ENCODE results near the gene RTN3. TPM values are rescaled to one million over a fixed set of nuclear protein-coding genes. Genes with fewer than 3 reads are reported as not detected.

RTN3 gene
- total RNA-seq, 1 donor, result 108 TPM

DNA sequence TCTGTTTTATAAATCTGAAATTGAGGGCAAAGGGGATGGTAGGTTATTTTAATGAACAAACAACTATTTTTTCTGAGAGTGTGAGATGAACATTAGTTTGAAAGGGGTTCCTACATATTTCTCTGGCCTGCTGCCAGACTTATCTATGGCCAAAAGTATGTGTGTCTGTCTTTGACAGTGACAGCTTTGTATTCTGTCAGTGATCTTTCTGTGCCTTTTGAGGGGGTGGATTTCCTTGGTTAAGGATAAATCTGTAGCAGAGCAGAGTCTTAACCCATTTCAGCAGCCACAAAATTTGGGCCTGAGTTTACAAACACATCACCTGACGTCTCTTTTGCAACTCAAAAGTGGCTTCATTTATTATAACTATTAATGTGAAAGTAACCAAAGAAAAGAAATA lies 56.4 kb downstream of the RTN3 start:
- Histone ChIP-seq H3K79me2 (ENCODE audit: insufficient read depth, low read length) (peaks cover 20% of the 10 kb centered on the region), H3K4me1 (ENCODE audit: insufficient read depth, low read length) (no peaks in the 10 kb centered on the region), H3K27ac (ENCODE audit: low read depth, low read length) (no peak overlapping the region), H3K27me3 (ENCODE audit: insufficient read depth, low read length) (no peaks in the 10 kb centered on the region), H3K4me3 (ENCODE audit: insufficient read depth, low read length) (no peak overlapping the region), H3K4me2 (ENCODE audit: insufficient read depth, low read length) (no peak overlapping the region), H2AFZ (ENCODE audit: low read length) (no peak overlapping the region), H3K9me3 (ENCODE audit: low read depth, low read length) (no peaks in the 10 kb centered on the region), H4K20me1 (ENCODE audit: insufficient read depth, low read length) (peaks cover 6% of the 10 kb centered on the region), H3K36me3 (ENCODE audit: insufficient read depth, low read length) (no peaks in the 10 kb centered on the region)
- DNase-seq (ENCODE audit: insufficient read length, low spot score, missing footprints), result no peak
- TF ChIP-seq, protein P1, sequence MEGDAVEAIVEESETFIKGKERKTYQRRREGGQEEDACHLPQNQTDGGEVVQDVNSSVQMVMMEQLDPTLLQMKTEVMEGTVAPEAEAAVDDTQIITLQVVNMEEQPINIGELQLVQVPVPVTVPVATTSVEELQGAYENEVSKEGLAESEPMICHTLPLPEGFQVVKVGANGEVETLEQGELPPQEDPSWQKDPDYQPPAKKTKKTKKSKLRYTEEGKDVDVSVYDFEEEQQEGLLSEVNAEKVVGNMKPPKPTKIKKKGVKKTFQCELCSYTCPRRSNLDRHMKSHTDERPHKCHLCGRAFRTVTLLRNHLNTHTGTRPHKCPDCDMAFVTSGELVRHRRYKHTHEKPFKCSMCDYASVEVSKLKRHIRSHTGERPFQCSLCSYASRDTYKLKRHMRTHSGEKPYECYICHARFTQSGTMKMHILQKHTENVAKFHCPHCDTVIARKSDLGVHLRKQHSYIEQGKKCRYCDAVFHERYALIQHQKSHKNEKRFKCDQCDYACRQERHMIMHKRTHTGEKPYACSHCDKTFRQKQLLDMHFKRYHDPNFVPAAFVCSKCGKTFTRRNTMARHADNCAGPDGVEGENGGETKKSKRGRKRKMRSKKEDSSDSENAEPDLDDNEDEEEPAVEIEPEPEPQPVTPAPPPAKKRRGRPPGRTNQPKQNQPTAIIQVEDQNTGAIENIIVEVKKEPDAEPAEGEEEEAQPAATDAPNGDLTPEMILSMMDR (IDR thresholded peaks at IDR 0.05; ENCODE audit: extremely low read depth, low read depth, low read length), result no peak

DNA sequence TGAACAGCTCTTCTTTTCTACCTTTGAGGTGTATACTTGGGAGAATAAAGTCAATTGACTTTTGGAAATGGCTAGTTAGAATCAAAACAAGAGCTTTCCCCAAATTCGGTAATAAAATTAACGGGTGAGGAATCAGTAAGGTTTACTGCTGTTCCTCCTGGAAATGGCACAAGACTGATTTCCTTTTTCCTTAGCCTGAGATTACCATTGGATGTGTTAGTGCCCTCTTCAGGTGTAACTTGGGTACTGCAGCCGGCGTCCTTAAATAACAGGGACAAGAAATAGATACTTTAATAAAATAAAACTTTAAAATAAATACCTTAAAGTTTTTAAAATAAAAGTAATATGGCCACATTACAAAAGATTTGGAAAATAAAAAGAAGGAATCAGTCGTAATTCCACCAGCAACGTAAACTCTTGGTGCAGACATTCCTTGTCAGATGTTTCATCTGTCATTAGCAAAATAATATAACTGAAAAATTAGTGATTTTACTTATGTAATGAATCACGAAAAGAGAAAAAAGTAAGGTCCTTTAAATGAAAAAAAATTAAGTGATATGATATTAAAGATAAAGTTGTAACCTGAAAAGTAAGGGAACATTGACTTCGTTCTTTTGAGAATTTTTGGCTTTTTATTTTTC lies 57.5 kb downstream of the RTN3 start:
- Histone ChIP-seq H3K27ac (ENCODE audit: low read depth, low read length) (no peak overlapping the region), H3K27me3 (ENCODE audit: insufficient read depth, low read length) (no peaks in the 10 kb centered on the region), H4K20me1 (ENCODE audit: insufficient read depth, low read length) (peaks cover 6% of the 10 kb centered on the region), H2AFZ (ENCODE audit: low read length) (no peak overlapping the region), H3K9me3 (ENCODE audit: low read depth, low read length) (no peaks in the 10 kb centered on the region), H3K4me2 (ENCODE audit: insufficient read depth, low read length) (peak overlapping the region; percentile 33), H3K79me2 (ENCODE audit: insufficient read depth, low read length) (peaks cover 22% of the 10 kb centered on the region), H3K36me3 (ENCODE audit: insufficient read depth, low read length) (no peaks in the 10 kb centered on the region), H3K4me3 (ENCODE audit: insufficient read depth, low read length) (no peak overlapping the region), H3K4me1 (ENCODE audit: insufficient read depth, low read length) (no peaks in the 10 kb centered on the region)
- TF ChIP-seq, protein P1 (IDR thresholded peaks at IDR 0.05; ENCODE audit: extremely low read depth, low read depth, low read length), result peak; percentile 94
- DNase-seq (ENCODE audit: insufficient read length, low spot score, missing footprints), result peak; percentile 47

DNA sequence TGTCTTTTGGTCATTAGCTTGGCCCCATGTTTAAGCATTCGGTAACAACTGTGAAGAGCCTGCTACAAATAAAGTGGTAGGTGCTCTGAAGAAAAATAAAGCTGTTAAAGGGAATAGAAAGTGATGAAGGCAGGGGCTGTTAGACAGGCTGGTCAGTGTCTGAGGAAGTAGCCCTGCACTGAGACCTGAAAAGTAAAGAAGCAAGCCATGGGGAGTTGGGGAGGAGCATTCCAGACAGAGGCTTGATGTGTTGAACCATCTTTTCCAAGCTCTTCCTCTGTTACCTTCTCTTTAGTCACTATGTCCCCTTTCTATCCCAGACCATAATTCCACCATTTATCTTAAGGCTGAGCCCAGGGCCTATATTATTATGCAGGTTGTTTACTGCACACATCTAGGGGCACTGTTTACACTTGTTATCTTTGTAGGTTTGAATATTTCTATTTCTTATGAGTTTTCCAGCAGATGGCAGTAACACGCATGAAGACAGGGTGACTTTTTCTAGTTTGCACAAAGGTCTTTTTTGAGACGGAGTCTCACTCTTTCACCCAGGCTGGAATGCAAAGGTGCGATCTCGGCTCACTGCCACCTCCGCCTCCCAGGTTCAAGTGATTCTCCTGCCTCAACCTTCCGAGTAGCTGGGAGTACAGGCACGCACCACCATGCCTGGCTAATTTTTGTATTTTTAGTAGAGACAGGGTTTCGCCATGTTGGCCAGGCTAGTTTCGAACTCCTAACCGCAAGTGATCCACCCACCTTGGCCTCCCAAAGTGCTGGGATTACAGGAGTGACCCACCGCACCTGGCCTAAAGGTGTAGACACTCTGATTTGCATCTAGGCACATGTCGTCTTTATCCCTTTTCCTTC lies 64.2 kb downstream of the RTN3 start:
- DNase-seq (ENCODE audit: insufficient read length, low spot score, missing footprints), result no peak
- Histone ChIP-seq H4K20me1 (ENCODE audit: insufficient read depth, low read length) (peaks cover 19% of the 10 kb centered on the region), H3K27ac (ENCODE audit: low read depth, low read length) (no peak overlapping the region), H3K79me2 (ENCODE audit: insufficient read depth, low read length) (peaks cover 38% of the 10 kb centered on the region), H3K27me3 (ENCODE audit: insufficient read depth, low read length) (no peaks in the 10 kb centered on the region), H3K4me1 (ENCODE audit: insufficient read depth, low read length) (no peaks in the 10 kb centered on the region), H3K4me2 (ENCODE audit: insufficient read depth, low read length) (no peak overlapping the region), H3K4me3 (ENCODE audit: insufficient read depth, low read length) (no peak overlapping the region), H2AFZ (ENCODE audit: low read length) (no peak overlapping the region), H3K36me3 (ENCODE audit: insufficient read depth, low read length) (peaks cover 8% of the 10 kb centered on the region), H3K9me3 (ENCODE audit: low read depth, low read length) (no peaks in the 10 kb centered on the region)
- TF ChIP-seq, protein P1 (IDR thresholded peaks at IDR 0.05; ENCODE audit: extremely low read depth, low read depth, low read length), result peak; percentile 40

DNA sequence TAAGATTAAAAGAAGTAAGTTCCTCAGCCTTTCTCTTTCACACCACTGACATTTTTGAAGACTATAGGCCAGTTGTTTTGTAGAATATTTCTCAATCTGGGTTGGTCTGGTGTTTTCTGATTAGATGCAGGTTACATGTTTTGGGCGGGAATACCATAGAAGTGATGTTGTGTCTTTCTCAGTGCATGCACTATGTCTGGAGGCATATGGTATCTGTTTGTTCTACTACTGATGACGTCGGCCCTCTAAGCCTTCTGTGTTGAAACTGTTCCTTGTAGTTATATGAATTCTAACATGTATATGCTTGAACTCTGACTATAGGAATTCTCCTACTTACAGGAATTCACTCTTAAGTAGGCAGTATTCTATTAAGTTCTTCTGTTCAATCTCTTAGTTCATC lies 65.7 kb downstream of the RTN3 start:
- peaks cover 12% of the 10 kb centered on the region for H3K36me3 ChIP-seq (ENCODE audit: insufficient read depth, low read length)
- H3K4me1 ChIP-seq (ENCODE audit: insufficient read depth, low read length), result no peaks in the 10 kb centered on the region
- peaks cover 19% of the 10 kb centered on the region for H4K20me1 ChIP-seq (ENCODE audit: insufficient read depth, low read length)
- peaks cover 34% of the 10 kb centered on the region for H3K79me2 ChIP-seq (ENCODE audit: insufficient read depth, low read length)
- H3K4me2 ChIP-seq (ENCODE audit: insufficient read depth, low read length), result no peak overlapping the region
- H3K9me3 ChIP-seq (ENCODE audit: low read depth, low read length), result no peaks in the 10 kb centered on the region
- no peak overlapping the region for H3K27ac ChIP-seq (ENCODE audit: low read depth, low read length)
- no peak overlapping the region for H3K4me3 ChIP-seq (ENCODE audit: insufficient read depth, low read length)
- no peaks in the 10 kb centered on the region for H3K27me3 ChIP-seq (ENCODE audit: insufficient read depth, low read length)
- no peak overlapping the region for H2AFZ ChIP-seq (ENCODE audit: low read length)
- TF ChIP-seq, protein P1 (IDR thresholded peaks at IDR 0.05; ENCODE audit: extremely low read depth, low read depth, low read length), result no peak
- DNase-seq (ENCODE audit: insufficient read length, low spot score, missing footprints), result no peak

Data from osteoblast (primary cell).